HL-60/S4 treated with phorbol 12-myristate 13-acetate at 8.2 ng/mL for 4 days and 3 days (cell line): Measurements from ENCODE around the gene BCL2L15.

Experiments
- in situ Hi-C: fragments of 300-500 bp; cut with MboI; formaldehyde crosslinking; loops from 2 replicates; pipeline ENCODE4 v1.15.0; 2022; ENCODE audit warnings: low sequenced_read_pairs

The BCL2L15 gene

DNA sequence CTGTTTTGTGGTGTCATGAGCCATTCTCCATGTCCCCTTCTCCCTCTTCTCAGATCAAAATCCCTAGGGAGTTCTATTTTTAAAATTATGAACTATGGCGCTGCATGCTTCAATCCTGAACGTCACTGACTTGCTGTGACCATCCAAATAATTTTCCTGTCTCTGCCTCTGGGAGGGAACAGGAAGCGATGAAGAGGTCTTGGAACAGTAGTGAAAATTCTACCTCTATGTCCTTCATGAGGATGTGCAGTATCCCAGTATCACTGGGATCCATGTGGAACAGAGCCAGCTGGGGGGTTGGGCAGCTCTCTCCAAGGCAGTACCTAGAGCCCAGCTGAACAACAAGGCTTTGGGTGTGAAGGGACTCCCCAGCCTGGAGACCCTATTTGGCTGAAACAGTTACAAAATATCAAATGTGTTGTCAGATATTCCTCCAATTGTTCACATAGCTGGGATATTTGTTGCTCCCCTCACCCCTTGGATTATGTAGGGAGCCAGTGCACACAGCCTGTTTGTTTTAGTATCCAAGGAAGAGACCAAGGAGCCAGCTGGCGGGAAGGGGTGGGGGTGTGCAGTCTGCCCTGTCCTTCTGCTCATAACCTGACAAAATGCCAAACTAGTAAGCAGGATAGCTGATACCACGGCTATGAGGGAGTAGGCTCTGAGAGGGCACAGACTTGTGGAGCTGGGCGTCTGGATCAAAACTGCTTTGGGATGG is 25.4 kb upstream of the BCL2L15 start:
- in situ Hi-C loops: no loop called here

DNA sequence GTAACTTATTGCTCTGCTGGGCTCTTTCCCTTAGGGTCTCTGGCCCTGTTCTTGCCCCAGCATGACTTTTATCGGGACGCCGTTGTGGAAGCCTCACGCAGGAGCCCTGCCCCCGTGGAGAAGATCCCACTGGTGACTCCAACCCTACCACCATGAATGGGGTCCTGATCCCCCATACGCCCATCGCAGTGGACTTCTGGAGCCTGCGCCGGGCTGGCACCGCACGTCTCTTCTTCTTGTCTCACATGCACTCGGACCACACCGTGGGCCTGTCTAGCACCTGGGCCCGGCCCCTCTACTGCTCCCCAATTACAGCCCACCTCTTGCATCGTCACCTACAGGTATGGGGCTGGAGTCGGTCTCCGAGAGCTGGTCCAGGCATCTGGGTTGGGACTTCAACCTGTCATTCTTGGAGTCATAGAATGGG is 18.1 kb upstream of the BCL2L15 start:
- in situ Hi-C loops: no loop called here

DNA sequence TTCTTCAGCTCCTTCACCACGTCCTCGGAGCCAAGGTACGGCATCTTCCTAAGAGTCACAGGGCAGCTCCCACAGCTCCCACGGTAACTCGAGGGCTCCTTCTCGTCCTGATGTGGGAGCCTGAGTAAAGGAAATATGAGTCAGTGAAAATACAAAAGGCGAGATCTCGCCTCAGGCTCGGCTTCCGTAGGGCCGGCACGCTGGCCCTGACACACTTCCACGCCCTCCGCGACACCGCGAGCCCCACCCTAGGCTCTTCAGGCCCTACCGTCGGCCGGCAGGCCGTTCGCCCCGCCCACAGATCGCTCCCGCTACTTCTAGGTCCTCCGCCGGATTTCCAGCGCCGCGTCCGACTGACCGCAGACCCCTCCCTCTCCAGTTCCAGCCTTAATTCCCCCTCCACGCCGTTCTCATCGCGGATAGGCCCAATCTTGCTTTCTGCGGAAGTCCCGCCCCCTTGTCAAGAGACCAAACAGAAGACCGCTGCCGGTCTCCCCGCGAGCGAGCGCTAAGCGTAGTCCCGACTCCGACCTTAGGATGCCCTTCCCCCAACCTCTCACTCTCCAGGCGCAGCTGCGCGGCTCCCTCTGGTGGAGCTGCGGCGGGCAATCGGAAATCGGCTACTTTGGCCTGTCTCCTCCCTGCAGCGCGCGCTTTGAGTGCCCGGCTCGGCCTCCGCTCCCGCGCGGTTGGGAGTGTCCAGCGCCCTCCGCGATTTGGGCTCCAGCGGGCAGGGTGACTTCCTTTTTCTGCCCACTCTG is 17.5 kb upstream of the BCL2L15 start, which contains the start of the genes AP4B1 and DCLRE1B:
TSS of gene AP4B1 (minus strand) at position 126 of the 761 bp plus-strand sequence. CDS start at position 44, 82 bp downstream.
TSS of gene DCLRE1B (plus strand) at position 653 of the 761 bp plus-strand sequence. CDS start 261 bp downstream, outside the sequence.
- in situ Hi-C loops: no loop called here

DNA sequence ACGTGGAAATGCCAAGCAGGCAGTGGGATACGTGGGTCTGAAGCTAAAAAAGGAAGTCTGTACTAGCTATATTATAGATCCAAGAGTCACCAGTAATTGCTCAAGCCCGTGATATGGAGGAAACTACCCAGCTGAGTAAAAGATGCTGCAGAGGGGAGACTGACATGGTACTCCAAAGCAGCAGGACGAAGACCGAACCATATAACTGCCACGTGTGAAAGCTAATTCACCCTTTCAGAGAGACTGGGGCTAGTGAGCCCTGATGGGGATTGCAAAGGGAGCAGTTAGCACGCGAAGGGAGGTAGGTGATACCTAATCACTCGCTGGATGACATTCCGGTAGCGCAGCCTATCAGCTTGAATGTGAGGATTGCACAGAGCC is 16.9 kb upstream of the BCL2L15 start:
- in situ Hi-C loops: no loop called here

DNA sequence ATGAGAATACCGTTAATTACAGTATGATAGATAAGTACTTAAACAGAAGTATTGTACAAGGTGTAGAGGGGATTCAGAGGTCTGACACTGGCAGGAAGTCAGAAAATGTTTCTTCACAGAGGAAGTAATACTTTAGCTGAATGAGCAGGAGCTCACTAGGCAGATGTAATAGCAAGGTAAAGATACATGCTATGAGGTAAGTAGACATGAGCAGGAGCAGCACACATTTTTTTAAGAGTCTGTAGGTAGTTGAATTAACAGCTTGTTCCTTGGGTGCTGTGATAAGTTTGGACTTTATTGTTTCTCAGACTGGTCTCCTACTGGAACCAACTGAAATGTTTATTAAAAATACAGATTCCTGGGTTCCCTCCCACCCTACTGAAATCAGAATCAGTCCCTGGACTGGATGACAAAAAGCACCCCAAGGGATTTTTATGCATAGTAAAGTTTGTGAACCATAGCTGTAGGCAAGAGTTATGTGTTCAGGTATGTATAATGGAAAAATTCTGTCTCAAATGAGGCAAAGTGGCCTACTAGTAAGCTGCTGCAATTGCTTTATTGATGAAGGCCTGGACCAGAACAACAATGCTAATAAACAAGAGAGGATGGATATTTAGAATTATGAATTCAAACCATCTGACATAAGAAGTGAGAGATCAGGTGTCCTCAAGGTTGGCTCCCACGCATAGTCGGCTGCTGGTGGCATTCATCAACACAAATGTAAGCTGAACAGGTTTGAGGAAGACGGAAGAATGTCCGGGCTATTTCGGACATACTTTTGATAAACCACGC is 16.3 kb upstream of the BCL2L15 start:
- in situ Hi-C loops: no loop called here

DNA sequence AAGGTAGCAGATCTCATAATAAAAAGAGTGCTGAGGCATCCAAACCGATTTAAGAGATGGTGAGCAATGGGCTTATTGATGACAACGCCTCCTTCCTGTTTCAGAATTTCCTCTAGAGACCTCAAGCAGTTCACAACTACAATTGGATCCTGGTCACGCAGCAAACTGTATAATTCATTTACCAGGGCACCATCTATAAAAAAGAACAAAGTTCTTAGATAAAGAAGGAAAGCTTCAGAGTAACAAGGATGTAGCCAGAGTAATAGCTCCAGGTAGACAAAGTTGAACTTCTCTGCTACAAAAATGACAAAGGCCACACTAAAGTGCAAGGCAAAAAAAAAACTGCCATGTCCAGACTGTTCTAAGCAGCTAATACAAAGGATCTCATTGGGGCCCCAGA is 13.8 kb upstream of the BCL2L15 start:
- in situ Hi-C loops: no loop called here

DNA sequence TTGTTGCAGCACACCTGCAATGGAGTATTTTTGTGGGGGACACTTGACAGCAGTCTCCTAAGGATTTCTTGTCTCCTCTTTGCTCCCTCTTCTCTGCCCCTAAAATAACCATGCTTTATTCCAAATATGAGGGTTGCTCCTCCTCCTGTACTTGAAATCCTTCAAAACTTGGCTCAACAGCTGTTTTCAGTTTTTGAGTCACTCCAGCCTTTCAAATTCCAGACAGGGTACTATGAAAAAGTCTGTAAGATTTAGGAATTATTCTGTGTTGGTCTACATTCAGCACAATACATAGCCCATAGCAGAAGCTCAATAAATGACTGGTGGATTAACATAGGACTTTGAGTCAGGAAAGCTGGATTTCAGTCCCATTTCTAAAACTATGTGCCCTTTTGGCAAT is 11.7 kb upstream of the BCL2L15 start:
- in situ Hi-C loops: no loop called here

DNA sequence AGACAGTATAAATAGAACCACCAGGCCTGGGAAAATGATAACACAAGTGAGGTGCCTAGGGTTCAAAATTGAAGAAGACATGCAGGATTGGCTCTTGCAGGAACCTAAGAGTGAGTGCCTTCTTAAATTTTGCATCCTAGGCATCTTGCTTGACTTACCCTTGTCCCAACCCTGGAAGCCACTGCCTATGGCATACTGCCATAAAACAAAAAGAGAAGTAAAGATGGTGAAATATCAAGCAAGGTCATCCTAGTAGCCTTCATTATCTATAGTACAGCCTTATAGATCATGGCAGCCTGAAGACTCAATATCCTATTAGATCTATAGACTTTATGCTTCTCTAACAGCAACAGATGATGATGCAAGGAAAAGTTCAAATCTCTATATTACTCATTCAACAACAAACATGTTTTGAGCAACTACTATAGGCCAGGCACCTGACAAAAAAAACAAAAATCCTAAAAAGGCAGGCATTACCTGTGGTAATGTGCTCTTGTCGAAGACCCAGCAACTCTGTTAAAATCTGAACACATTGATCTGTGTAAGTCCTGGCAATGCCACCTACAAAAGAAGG is 10.9 kb upstream of the BCL2L15 start:
- in situ Hi-C loops: no loop called here

DNA sequence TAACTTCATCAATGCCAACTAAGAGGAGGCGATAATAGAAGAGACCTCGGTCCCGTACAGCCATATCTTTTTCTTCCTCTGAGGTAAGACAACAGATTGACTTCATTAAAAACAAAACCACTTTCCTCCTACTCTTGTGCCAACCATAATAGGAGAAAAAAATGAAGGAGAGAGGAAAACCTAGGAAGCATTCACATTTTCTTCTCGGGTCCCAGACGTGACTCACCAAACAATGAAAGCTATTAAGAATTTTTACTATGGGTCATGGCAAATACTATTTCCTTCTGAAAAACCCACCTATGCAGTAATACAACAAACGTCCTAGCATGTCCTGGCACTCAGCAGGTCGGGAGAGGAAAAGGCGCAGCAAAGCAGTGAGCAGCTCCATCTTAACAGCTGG is 8.6 kb upstream of the BCL2L15 start:
- in situ Hi-C loops: no loop called here

DNA sequence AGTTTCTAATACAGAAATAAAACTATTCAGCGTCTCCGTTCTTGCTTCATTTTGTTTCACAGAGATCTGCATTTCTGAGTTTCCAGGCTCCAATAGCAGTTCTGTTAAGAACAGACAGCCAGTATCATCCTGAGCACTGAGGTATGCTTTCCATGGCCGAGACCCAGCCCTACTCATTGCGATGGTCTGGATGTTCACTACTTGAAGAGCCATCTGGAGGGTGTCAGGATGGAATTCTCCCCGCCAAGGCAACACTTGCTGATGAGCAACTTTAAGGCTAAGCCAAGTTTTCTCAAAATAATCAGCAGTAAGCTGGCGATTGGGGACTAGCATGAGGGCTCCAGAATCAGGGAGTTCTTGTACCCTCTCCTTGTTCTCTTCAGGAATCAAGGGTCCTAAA is 7.7 kb upstream of the BCL2L15 start:
- in situ Hi-C loops: no loop called here

DNA sequence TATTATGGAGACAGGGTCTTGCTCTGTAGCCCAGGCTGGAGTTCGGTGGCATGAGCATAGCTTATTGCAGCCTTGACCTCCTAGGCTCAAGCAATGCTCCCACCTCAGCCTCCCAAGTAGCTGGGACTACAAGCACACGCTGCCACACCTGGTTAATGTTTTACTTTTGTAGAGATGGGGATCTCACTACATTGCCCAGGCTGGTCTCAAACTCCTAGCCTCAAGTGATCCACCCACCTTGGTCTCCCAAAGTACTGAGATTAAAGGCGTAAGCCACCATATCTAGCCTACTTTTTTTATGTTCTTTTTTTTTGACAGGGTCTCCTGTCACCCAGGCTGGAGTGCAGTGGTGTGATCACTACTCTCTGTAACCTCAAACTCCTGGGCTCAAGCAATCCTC is 5.9 kb upstream of the BCL2L15 start:
- in situ Hi-C loops: no loop called here

DNA sequence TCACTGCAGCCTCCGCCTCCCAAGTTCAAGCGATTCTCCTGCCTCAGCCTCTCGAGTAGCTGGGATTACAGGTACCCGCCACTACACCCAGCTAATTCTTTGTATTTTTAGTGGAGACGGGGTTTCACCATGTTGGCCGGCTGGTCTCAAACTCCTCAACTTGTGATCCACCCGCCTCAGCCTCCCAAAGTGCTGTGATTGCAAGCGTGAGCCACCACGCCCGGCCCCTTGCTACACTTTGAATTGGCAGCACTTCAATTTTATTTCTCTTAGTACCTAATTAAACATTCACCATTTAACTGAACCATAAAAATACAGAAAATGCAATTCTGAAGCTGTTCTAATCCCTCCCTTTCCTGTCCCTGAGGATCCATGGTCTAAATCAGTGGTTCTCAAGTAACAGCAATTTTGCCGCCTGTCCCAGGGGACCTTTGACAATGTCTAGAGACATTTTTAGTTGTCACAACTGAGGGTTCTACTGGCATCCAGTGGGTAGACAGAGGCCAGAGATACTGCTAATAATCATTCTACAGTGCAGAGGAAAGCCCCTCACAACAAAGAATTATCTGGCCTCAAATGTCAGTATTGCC is 4.3 kb upstream of the BCL2L15 start:
- in situ Hi-C loops: no loop called here

DNA sequence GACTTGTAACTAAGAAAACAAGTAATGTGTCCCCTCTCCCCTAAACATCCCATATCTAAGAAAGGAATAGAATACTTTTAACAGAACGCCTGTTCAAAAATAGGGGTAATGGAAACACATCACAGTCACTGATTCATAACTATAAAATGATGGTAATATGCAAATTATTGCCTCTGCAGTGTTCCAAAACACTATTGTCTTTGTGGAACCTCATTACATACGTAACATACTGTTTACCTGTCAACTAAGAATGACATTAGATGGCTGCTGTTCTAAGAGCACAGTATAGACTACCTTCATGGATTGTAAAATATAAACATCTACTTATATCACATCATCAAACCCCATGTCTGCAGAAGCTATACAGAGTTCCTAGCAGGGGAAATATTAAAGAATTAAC is 3.4 kb upstream of the BCL2L15 start:
- in situ Hi-C loops: no loop called here

DNA sequence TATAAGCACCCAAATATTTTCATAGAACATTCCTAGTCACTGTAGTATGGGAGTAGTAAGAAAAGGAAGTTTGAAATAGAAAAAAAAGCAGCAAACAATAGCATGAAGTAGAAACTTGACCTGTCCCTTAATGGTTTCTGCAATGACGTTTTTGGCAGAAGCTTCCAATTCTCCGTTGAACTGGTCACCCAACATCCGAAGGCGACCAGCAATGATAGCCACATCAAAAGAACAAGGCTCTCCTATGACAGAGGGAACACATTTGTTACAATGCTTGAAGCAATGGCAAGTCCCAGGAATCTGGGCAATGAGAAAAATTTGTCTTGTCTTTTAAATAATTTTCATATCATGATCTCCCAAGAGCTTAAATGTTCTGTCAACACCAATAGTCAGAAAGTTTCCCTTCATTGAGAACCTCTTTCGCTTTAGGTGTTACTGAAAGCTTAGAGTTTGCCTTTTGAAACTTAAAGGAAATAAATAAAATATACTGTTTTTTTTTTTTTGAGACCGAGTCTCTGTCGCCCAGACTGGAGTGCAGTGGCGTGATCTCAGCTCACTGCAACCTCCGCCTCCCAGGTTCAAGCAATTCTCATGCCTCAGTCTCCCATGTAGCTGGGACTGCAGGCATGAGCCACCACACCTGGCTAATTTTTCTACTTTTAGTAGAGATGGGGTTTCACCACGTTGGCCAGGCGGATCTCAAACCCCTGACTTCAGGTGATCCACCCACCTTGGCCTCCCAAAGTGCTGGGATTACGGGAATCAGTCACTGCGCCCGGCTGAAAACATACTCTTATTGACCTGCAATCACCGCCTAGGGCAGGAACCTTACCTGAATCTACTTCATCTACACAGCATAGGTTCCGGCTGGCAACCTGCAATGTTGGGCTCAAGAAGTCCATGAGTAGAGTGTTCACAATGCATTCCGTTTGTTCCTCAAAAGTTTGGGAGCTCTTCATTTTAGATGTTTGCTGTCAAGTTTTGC is 672 bp downstream of the BCL2L15 start:
- in situ Hi-C loops: no loop called here

DNA sequence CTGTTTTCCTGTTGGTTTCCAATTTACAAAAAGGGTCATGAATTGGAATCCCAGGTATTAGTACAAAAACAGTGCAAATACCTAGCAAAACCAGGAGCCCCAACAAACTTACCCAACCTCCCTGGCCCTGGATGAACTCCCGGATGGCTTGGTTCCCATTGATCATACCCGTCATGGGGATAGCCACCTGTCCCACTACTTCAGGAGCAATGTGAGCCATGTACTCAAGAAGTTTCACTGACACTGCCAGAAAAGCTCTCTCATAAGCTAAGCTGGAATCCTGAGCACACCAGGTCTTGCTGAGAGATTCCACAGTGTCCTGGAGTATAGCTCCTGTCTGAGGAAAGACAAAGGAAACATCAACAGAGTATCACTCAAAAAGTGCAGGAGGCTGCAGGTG is 5.7 kb downstream of the BCL2L15 start:
- in situ Hi-C loops: no loop called here

DNA sequence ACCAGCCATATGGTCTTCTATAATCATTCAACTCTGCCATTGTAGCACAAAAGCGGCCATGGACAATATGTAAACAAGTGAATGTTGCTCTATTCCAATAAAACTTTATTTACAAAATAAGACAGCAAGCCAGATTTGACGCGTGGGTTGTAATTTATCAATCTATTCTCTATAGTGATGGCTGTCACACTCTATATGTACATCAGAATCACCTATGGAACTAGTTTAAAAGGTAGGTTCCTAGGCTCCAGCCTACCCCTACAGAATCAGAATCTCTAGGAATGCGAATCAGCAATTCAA is 7.7 kb downstream of the BCL2L15 start:
- in situ Hi-C loops: no loop called here

DNA sequence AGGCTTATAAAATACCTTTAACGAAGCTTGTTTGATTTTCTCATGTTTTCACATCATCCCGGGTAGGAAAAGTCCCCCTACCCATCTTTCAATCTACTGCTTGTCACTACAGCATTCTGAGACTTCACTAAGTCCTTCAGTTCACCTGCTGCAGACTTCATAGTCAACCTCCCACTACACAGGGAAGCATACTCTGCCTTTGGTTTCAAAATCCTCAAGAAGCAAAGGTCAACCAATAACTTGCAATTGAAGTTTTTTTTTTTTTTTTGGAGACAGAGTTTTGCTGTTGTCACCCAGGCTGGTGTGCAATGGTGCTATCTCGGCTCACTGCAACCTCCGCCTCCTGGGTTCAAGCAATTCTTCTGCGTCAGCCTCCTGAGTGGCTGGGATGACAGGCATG is 11.2 kb downstream of the BCL2L15 start:
- in situ Hi-C loops: no loop called here

DNA sequence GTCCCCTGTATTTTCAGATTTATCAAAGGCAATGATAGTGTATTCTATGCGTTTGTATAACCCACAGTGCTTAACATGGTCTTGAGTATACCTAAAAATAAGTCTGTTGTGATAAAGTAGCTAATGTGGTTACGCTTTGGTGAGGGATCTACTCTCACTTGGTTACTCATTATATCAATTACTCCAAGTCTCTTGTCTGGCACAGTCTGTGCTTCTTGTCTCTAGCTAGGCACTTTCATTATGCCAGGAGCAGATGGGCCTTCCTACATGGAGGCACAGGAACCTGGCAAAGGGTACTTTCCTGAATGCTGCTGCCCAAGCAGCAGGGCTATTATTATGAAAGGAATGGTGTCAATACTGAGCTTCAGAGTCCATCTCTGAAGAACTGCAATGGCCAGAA is 11.7 kb downstream of the BCL2L15 start:
- in situ Hi-C loops: no loop called here

DNA sequence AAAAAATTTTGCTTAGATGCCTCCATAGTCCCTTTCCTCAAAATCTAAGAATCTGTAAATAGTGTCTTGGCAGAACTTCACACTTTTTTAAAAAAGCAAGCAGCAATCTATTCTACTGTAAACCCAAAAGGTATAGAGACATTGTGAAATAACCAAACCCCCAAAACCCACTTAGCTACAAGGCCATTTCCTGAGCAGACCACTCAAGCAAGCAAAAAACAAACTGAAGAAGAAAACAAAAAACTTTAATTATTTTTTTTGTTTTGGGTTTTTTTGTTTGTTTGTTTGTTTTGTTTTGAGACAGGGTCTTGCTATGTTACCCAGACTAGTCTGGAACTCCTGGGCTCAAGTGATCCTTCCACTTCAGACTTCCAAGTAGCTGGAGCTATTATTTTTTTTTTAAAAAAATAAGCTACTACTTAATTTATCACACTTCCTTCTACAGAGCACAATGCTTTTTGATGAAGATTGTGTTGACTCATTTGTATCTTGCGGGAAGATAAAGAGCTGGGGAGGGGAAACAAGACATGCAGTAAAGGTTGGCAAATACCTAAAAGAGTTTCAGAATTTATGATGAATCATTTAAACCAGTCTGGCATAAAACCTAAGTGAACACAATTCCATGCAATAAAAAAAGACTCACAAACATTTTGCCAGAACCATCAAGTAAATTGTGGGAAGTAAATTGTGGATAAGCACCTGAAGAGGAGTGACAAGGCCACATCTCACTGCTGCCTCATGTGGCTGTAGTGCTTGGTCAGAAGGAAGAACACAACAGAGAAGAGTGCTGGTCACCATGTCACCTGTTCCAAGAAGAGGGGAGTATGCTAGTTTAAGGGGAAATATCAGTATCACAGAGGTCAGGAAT is 13.1 kb downstream of the BCL2L15 start:
- in situ Hi-C loops: no loop called here
